Activated T-cell treated with anti-CD3 and anti-CD28 coated beads for 48 hours (primary cell): Measurements from ENCODE around the gene SMG6.
"Not testable (repeated sequence)": the region's sequence is repeated elsewhere in the genome, so short reads cannot be mapped to it uniquely, and the experiment has no call there.

ENCODE experiments used
- DNase-seq: peaks from one replicate; pipeline ENCODE4 v3.0.0-alpha.2; 2020; ENCODE audit warnings: low read depth

SMG6 gene

DNA sequence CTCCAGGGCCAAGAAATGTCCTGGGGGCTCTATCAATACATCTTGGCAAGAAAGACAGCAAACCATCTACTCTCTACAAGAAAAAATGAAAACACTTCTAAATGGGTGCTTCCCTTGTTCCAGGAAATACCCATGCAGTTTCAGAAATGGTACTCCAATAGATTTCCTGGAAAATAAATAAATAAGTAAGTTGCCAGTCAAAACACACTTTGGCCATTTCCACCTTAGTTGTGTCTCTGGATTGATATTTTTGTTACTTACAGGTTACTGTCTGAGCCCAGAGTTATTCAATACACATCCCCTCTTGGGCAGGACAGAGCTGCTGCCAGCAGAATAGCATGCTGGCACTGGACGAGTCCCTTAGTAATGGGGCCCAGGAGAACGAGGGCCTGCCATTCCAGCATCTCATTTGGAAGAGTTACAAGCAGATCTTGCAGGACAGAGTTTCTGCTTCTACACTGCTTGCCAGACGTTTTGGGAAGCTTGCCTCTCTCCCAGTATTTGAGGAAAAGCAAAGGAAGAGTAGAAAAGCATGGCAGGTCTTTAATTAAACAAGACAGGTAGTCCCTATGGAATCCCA, 100.5 kb downstream of the SMG6 start:
- DNase-seq: no peak

DNA sequence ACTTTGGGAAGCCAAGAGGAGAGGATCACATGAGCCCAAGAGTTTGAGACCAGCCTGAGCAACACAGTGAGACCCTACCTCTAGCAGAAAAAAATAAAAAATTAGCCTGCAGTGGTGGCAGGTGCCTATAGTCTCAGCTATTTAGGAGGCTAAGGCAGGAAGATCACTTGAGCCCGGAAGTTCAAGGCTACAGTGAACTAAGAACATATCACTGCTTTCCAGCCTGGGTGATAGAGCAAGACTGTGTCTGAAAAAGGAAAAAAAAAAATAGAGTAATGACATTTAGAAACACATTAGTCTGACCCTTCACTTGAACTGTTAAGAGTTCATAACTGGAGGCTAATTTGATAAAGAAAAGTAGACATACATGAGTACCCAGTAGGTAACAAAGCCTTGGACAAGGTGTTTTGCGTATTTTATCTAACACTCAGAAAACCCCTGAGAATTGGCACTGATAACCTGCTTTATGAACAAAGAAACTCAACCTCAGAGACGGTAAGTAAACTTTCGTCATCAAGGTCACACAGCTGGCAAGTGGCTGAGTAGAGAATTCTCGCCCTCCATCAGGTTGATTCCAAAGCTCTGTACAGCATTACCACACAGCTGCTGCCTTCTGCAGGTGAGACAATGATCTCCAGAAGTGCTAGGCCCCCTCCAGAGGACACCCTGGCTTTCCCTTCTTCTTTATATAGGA, 101.1 kb downstream of the SMG6 start:
- DNase-seq: no peak

DNA sequence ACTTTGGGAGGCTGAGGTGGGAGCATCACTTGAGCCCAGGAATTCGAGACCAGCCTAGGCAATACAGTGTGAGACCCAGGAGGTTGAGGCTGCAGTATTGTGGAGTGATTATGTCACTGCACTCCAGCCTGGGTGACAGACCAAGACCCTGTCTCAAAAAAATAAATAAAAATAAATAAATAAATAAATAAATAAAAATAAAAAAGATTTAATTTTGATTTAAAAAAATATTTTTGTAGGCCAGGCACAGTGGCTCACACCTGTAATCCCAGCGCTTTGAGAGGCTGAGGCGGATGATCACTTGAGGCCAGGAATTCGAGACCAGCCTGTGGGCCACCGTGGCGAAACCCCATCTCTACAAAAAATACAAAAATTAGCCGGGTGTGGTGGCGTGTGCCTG, 104.2 kb downstream of the SMG6 start:
- not testable (repeated sequence) for DNase-seq

DNA sequence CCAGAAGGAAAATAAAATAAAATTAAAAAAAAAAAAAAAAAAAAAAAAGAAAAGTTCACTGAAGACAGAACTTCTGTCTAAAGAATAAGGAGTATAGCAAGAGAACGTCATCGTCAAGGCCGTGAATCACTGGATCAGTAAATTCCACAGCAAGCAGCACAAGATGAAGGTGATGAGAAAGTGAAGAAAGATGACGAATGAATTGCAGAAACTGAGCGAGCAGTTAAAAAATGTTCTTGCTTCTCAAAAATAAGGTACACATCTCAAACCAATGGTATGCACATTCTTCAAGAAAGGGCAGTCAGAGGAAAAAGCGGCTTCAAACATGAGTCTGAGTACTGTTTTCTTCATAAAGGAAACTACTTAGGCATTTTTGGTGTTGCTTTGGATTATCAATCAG, 104.7 kb downstream of the SMG6 start:
- DNase-seq: no peak

DNA sequence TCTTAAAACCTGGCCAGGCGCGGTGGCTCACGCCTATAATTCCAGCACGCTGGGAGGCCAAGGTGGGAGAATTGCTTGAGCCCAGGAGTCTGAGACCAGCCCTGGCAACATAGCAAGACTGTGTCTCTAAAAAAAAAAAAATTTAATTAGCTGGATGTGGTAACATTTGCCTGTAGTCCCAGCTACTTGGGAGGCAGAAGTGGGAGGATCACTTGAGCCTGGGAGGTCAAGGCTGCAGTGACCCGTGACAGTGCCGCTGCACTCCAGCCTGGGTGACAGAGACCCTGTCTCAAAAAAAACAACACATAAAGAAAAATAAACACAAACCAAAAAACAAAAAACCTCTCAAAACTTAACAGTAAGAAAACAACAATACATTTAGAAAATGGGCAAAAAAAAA, 106.3 kb downstream of the SMG6 start:
- DNase-seq: no peak

DNA sequence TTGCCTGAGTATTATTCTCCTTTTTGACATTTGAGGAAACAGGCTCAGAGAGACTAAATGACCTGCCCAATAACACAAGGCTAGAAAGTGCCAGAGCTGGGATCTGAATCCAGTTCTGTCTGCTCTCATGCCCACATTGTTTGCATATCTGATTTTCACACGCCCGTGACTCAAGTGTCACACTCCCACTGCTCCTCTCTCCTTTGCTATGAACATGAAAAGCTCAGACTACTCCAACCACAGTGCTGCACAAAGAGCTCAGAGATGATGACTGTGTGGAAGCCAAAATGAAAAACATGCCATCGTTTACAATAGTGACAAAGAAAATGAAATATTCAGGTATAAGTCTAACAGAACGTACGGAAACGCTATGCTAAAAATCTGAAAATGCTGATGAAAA, 107.9 kb downstream of the SMG6 start:
- peak; percentile 62 for DNase-seq

DNA sequence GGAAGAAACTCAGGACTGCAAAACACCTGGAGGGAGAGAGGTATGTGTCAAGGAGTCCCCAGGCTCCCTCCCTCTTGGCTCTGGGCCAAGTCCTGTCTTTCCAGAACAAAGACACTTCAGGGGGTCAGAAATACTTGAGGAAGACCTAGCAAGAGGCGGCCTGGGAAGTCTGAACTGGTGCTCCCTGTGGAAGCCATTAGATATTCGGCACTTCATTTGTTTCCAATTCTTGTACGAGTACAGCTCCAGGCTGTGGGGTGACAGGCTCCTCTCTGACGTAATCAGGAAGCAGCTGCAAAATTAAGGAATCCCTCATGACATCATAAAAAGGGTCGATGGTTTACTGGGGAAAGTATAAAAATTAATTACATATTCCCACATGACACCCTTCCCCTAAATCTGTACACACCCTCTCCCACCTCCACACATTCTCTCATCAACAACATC, 108.7 kb downstream of the SMG6 start:
- no peak for DNase-seq

DNA sequence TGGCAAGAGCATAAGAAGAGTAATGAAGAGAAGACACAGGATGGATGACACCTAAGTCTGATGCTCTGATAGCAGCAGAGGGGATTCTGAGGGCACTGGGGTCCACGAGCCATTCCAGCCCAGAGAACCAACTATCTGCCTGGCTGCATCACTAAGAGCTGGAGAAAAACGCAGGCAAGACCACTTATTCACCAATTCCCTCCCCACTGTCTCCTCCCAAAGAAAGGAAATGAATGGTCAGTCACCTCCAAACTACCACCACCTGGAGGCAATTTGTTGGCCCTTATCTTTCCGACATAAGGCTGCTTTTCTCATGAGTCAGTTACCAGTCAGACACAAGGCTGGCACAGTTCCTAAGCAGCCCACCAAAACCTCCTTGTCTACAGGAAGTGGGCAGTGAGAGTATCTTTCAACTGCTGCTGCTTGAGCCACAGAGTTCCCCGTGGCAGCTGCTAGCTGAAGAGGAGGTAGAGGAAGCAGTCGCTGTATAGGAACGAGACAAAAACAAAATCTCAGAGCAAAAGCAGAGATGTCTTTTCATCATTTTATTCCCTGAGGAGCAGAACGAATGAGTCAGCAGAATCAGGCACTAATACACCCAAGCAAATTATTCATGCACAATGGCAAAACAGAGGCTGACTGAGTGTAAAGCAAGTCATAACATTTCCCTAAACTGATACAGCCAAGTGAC, 111.1 kb downstream of the SMG6 start:
- DNase-seq: peak; percentile 46

DNA sequence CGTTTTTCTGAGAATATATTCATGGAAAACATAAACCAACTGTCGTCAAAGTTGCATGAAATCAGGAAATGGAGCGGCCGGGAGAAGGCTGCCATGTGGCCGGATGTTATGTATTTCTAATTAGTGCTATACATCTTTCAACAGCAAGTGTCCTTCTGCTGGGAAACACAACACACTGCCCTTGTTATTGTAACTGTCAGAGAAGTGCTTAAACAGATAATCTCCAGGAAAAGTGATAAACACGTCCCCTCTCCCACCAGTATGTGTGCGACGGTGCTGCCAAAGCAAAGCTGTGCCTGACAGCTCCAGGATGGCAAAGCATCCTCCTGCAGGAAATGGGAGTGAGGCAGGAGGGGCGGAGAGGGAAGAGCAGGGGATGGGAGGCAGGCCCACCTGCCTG, 111.8 kb downstream of the SMG6 start:
- DNase-seq: no peak

DNA sequence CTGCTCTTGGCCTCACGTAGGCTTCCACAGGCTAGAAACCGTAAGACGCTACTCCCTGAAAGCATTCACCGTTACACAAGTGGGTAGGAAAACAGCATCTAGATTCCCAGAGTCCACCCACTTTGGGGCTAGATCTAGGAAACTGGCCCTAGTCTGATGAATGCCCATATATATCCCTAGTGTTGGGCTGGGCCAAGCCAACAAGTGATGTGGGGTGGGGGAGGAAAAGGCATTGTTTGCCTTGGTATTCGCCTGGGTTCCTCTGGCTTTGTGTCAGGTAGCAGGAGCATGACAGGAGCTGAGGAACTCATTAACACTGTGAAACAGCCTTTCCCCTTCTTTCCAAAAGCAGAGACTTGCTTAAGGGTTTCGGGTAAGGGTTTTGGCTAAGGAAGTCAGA, 112.4 kb downstream of the SMG6 start:
- DNase-seq: no peak

DNA sequence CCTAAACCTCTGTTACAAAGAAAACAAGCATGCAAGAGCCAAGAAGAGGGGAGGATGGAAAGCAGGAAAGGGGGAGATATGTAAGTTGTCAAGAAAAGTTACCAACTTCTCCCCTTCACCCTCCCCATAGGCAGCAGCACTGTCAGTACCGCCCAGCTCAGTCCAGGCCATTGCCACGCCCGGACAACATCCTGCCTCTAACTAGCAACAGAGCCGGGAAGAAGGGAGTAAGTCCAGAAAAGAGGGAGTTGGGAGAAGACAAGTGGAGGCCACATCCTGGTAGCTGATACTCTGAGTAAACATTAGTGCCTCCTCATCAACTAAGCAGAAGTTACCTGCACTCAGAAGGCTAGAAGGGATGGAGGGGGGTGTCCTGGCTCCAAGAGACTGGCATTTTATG, 113.6 kb downstream of the SMG6 start:
- DNase-seq: no peak

DNA sequence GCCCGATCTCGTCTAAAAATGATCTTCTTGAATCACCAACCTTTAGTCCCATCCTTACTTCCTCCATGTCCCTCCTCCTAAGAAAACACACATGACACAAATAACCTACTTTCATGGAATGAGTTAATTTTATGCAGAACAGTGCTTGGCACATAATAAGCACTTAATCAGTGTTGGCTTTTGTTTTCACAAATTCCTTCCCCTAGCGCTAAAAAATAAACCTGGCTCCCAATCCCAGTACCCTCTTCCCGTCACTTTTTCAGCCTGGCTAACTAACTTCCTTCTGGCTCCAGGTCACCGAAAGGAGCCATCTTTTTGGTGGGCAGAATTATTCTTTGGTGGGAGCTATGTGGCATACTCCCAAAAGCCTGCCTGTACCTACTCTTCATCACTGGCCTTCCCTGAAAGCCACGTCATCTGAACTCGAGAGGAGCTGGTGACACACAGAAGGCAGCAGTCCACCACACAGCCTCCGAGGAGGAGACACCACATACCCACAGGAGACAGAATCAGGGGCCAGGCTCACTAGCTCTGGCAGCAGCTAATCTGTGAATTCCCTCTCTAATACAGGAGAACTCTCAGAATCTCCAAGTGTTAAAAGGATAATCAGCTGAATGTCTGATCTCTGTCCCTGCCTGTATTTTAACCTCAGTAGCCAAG, 114.5 kb downstream of the SMG6 start:
- no peak for DNase-seq

DNA sequence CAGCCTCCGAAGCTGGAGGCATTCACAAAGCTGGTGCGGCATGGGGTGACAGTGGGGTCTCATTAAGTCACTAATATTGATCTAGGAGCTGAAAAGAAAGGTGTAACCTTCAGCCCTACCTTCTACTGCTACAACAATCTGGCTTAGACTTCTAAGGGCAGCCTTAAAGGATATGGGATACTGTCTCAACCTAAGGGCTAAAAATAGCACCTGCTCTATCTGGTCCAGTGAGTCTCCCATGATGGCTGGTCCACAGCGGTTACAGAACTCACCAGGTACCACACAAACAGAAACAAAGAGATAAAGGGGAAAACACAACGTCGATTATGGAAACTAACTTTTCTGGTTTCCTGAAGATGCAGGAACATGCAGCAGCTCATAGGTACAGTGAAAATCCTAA, 115.8 kb downstream of the SMG6 start:
- DNase-seq: no peak

DNA sequence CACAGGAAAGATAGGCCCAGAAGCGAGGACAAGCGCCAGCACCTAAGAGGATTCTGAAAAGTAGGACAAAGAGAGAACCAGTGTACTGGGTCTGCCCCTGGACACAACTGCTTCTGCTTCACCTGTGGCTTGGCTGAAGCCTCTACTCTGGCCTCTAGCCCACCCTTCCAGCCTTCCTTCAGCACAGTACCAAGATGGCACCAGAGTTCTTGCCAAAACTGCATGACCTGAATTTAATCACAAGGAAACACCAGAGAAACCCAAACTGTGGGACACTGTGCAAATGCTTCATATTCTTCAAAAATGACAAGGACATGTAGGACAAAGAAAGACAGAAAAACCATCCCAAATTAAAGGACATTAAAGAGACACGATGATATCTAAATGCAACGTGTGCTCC, 116.6 kb downstream of the SMG6 start:
- no peak for DNase-seq

DNA sequence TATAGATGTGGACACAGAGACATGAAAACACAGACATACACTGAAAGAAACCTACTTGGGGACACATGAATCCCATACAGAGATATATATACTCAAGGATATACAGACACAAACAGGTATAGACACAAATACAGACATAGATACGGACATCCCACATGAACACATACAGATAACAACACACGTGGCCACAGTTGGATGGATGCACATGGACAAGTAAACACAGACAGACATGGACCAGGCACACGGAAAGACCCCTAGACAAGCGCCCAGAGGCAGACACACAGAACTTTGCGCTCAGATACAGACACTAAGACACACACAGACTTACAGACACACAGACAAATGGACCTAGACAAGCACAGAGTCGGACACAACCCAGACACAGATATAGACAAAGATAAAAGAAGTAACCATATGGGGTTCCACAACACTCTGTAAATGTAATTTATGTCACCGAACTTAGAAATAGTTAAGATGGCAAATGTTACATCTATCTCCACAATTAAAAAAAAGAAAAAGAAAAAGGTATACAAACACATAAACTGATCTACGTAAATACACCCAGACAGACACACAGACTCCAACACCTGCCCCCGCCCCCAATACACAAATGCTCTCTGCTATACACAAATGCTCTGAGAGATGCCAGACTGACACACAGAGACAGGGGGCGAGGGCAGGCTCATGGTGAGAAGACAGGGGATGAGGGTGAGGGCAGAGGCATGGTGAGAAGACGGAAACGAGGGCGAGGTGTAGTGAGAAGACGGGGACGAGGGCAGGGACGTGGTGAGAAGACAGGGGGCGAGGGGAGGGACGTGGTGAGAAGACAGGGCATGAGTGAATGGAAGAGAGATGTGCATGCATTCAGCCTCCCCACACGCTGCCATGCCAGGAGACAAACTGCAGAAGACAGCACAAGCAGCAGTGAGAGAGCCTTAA, 118.3 kb downstream of the SMG6 start:
- DNase-seq: no peak

DNA sequence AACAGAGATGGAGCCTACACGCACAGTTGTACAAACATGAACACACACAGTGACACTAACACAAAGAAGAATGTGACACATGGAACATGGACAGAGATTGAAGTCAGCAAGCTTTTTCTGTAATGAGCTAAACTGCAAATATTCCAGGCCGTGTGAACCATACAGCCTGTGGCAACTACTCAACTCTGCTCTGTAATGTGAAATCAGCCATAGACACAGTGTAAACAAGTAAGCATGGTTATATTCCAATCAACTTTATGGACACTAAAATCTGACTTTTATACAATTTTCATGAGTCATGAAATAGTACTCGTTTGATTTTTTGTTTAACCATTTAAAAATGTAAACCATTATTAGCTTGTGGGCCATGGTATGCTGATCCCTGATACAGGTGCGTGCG, 120.2 kb downstream of the SMG6 start:
- no peak for DNase-seq

DNA sequence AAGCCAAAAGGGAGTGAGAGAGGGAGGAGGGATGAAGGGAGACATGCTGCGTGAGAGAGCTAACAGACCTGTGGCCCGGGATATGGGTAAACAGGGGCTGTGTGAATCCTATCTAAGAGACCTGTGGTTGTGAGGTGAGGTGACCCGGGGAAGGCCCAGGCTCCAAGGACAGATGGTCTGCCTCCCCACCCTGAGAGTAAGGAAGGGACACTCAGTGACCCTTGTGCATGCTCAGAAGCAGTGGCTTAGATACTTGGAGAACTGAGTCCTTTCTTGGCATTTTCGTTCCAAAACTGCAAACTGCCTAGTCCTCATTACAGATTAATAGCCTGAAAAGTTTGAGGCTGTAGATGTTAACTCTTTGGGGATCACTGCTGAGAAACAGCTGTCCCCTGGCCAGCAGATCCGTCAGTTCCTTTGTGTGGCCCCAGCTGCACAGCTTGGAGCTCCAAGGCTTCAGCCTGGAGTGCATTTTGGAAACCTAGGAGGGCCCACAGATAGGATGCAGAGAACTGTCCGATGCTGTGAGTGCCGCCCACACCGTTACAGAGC, 121.6 kb downstream of the SMG6 start:
- no peak for DNase-seq

DNA sequence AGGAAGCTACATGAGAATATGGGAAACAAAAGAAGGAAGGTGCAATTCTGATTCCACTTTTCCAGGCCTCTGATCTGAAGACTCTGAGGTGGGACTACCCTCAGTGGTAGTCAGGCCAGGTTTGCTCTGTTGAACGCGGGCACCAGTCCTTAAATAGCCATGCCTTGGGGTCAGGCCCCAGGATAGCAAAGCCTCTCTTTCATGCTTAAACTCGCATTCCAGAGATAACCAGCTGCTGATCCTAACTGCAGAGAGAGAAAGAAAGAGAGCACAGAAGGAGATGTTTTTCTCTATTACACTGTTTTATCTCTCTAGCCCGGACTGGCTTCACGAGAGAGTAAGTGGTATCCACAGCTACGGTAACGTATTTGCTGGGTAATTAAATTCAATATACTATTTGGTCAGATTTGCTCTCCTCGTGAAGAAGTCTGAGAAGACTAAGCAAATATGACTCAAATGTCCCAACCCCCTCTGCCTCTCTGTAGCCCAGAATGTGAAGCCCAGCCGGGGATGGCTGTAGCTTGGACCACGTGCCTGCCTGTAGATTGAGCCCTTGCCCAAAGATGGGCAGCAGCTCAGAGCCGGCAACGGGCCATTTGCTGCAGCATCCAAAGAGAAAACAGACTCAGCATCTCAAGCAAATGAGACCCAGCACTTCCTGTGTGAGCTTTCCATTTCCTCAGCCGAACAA, 122.2 kb downstream of the SMG6 start:
- no peak for DNase-seq

DNA sequence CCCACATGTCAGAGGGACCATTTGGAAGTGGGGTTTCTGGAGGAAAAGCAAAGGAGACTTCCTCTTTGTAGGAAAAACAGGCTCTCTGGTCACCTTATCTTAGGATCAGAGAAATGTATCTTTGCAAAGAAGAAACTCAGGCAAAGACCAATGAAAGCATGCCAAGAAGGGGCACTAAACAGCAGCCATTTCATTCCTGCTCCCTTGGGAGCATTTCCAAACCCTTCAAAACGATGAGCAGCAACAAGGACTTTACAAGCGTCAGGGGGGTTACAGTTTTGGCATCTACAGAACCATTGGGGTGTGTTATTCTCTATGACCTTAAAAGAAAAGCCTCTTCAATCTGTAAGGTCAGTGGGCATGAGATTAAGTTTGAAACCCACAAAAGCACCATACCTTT, 122.8 kb downstream of the SMG6 start:
- no peak for DNase-seq

DNA sequence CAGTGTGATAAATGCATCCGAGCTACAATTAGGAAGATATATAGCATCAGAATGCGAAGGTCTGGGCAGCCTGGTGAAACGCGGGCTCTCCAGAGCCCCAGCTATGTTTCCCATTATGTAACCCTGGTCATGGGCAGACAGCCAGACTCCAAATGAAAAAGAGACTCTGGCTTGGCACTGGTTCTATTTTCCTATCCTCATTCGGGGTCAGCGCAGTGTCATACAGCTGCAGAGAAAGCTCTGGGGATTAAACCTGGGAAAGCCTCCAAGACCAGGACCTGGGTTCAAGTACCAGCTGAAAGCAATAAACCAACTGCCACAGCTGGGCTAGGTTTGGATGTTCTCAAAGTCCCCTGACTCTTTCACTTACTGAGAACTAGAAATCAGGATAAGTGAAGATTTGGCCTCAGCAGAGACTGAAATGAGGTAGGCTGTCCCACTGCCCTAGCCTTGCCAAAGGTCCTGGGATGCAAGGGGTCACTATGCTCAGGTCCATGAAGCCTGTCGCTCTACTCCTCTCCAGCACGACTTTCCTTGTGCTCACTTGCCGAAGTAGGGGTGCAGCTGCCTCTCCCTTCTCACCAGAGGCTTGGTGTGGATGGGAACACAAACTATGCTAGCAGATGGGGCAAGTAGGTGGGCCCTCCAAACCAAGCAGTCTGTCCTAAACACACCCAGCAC, 123.8 kb downstream of the SMG6 start:
- no peak for DNase-seq
